GM12872 (cell line): Measurements from ENCODE around the gene USP44.

Experiments
- CTCF ChIP-seq: IDR thresholded peaks from 3 replicates; pipeline ENCODE4 v1.5.1; 2011; ENCODE audit warnings: low read depth, mild to moderate bottlenecking, low read length, moderate library complexity; ENCODE audit not compliant: insufficient read depth

Gene USP44

DNA sequence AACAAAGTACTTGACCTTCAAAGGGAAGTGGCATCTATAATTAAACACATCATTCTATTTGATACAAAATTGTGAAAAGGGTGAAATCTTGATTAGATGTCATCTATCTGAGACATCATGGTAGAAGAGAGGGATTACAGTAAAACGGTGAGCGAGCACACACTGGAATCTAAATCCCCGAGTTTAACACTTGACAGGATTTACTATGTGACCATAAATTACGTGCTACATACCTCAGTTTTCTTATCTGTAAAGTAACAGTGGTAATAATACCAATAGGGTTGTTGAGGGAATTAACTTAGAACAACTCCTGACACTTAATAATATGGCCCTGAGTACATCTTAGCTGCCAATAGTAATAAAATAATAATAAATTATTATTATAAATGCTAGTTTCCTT is 13.3 kb downstream of the USP44 start:
- TF ChIP-seq CTCF: no peak

- TF ChIP-seq CTCF: no peak
Measured at GRCh38 chr12:95533985-95534384, 17.3 kb downstream of the USP44 start.

DNA sequence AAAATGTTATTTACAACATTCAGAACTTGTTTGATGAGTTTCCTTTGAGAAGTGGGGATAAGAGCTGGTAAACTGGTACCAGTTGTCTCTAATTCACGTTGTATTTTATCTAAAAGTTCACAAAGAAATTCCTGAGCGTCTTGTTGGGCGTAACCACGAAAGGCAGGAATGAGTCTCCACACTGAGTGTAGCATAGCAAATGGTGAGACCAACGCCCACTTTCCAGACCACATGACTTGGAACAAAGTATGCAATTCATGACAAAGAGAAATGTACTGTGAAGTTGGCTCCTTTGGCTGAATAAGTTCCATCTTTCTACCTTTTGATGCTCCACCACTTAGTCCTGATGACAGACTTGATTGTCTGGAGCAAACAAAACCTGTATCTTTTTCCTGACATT is 18.4 kb downstream of the USP44 start:
- no peak for TF ChIP-seq CTCF

DNA sequence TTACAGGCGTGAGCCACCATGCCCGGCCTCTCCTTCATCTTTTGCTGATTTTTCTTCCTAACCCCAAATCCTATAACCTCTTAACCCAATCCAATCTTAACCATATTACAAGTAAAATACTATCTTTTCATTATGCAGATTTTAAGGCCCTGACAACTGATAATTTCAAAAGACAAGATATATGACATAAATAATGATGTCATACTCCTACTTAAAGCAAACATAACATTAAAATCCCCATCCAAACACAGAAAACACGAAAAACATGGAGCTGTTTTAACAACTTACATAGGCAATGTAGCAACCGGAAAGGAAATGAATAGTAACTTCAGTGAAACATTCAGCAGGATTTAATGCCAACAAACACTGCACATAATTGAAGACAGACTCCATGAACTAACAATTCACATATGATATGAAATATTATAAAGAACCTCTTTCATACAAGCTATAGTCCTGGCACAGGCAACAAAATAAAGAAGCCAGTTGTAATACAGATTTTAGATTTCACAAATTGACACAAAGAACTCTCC is 21.5 kb downstream of the USP44 start:
- TF ChIP-seq CTCF: no peak

DNA sequence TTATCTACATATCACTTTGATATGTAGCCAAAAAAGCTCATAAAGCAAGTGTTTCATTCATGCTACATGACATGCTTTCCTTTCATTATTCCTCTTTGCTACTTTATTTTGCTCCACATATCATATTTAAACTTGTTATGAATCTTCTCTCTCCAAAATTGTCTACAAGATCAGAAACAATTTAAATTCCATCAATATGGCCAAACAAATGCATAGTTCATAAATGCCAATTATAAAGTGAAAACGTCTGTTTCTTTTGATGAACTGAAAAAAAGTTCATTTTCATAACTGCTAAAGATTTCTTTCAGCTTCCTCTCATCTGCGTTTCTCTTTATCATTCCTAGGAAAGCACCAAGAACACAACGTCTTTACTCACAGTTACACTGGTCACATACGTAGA is 22.8 kb downstream of the USP44 start:
- no peak for TF ChIP-seq CTCF

GRCh38 chr12:95522692-95523091 is 28.6 kb downstream of the USP44 start:
- no peak for TF ChIP-seq CTCF

DNA sequence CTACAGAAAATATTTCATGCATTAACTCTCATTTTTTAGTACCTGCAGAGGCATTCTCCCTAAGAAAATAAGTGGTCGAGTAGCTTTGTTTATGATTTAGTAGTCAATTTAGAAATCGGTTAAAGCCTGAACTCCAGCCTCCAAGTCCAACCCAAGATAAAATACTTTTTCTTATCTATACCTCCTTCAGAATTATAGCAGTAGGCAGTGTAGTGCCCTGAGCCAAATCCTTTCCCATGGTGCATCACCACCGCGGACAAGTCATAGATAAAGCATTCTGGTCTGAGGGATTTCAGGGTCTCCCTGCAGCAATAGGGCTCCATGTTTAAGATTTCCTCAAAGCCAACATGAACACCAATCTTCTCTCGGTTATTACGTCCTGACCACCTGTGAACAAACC is 30.5 kb downstream of the USP44 start:
- TF ChIP-seq CTCF: no peak

DNA sequence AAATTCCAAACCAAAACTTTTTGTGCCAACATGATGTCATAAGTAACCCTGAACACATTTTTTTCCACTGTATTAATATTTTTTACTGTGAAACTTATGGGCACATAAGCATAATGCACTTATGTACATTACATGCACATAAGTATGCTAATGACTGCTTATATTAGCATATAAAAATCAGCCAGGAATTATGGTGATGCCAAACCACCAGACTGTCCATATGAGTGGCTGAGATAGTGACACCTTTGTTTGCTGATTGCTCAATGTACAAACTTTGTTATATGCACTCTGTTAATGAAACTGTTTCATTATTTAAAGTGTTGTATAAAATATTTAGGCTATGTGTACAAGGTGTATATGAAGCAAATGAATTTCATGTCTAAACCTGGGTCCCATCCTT is 32.3 kb downstream of the USP44 start:
- no peak for TF ChIP-seq CTCF
